ENCODE data around the gene UBE2E1. TPM values are rescaled to one million over a fixed set of nuclear protein-coding genes. Genes with fewer than 3 reads are reported as not detected.
A peak's percentile ranks its signal among the peaks of the same experiment; 100 is the strongest.

UBE2E1 gene
- total and polyA plus RNA-seq, 2 donors from 2014 or later, result 69.1 to 83.2 TPM

- intact Hi-C loops (cut with DNase I), result no loop called here
- H3K4me3 ChIP-seq (ENCODE audit: low read length in 3 of 3), result no peak overlapping the region
- no peak overlapping the region for H3K9ac ChIP-seq (ENCODE audit: low read length in 3 of 3)
- FAIRE-seq, result no peak
- H3K27me3 ChIP-seq (ENCODE audit: control insufficient read depth, insufficient read depth, low read length), result no peaks in the 10 kb centered on the region
- no peaks in the 10 kb centered on the region for H3K9me3 ChIP-seq (ENCODE audit: control insufficient read depth in 2 of 3, insufficient read depth in 1 of 3, low read length in 3 of 3)
- no peak for DNase-seq
- H3K4me1 ChIP-seq (ENCODE audit: control insufficient read depth in 2 of 3, insufficient read depth in 2 of 3, low read depth in 1 of 3, low read length in 3 of 3), result no peaks in the 10 kb centered on the region
- H3K36me3 ChIP-seq (ENCODE audit: control insufficient read depth in 2 of 3, insufficient read depth in 3 of 3, low read length in 3 of 3), result no peaks in the 10 kb centered on the region
- TF ChIP-seq CTCF (IDR thresholded peaks at IDR 0.05; ENCODE audit: borderline replicate concordance, extremely low read depth, insufficient read depth), result no peak
- H3K27ac ChIP-seq (ENCODE audit: low read depth in 2 of 2, low read length in 2 of 2), result no peak overlapping the region
These were observed 23.9 kb upstream of the UBE2E1 start for GRCh38 chr3:23781871-23782270.

- peak in 3 of 5 donors; percentile 27 to 72 (median 29) for DNase-seq
These were observed 20.6 kb upstream of the UBE2E1 start for GRCh38 chr3:23785097-23785645.

DNA sequence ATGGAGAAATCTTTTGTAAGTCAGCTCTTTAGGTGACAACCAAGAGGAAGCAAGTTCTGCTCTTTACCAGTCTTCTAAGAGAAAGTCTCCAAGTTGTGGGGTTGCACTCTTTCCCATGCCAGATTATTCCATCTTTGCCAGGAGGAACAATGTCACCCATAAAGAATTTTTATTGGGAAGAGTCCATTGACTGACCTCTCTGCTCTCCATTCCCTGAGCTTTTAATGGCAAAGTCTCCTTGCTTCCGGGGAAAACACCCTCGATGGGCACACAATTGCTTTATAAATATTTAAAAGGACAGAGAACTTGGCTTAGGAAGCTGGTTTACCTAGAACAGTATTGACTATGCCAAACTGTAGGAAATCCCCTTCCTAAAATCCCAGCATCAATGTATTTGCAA is 19.9 kb upstream of the UBE2E1 start:
- H3K9ac ChIP-seq (ENCODE audit: low read length in 3 of 3), result no peak overlapping the region
- no peak overlapping the region for H3K27ac ChIP-seq (ENCODE audit: low read depth in 2 of 2, low read length in 2 of 2)
- FAIRE-seq (no peak), DNase-seq (no peak)
- no peaks in the 10 kb centered on the region for H3K4me1 ChIP-seq (ENCODE audit: control insufficient read depth in 2 of 3, insufficient read depth in 2 of 3, low read depth in 1 of 3, low read length in 3 of 3)
- H3K4me3 ChIP-seq (ENCODE audit: low read length in 3 of 3), result no peak overlapping the region
- intact Hi-C loops (cut with DNase I), result no loop called here
- no peaks in the 10 kb centered on the region for H3K27me3 ChIP-seq (ENCODE audit: control insufficient read depth, insufficient read depth, low read length)
- no peaks in the 10 kb centered on the region for H3K9me3 ChIP-seq (ENCODE audit: control insufficient read depth in 2 of 3, insufficient read depth in 1 of 3, low read length in 3 of 3)
- no peaks in the 10 kb centered on the region for H3K36me3 ChIP-seq (ENCODE audit: control insufficient read depth in 2 of 3, insufficient read depth in 3 of 3, low read length in 3 of 3)
- no peak for TF ChIP-seq CTCF (IDR thresholded peaks at IDR 0.05; ENCODE audit: borderline replicate concordance, extremely low read depth, insufficient read depth)

More at GRCh38 chr3:23785097-23785645, 20.6 kb upstream of the UBE2E1 start:
- no peaks in the 10 kb centered on the region for H3K27me3 ChIP-seq (ENCODE audit: control insufficient read depth, insufficient read depth, low read length)
- H3K36me3 ChIP-seq (ENCODE audit: control insufficient read depth in 2 of 3, insufficient read depth in 3 of 3, low read length in 3 of 3), result no peaks in the 10 kb centered on the region
- H3K9ac ChIP-seq (ENCODE audit: low read length in 3 of 3), result no peak overlapping the region
- no peak overlapping the region for H3K27ac ChIP-seq (ENCODE audit: low read depth in 2 of 2, low read length in 2 of 2)
- intact Hi-C loops (cut with DNase I), result no loop called here
- no peak overlapping the region for H3K4me3 ChIP-seq (ENCODE audit: low read length in 3 of 3)
- FAIRE-seq, result no peak
- no peak for TF ChIP-seq CTCF (IDR thresholded peaks at IDR 0.05; ENCODE audit: borderline replicate concordance, extremely low read depth, insufficient read depth)
- H3K9me3 ChIP-seq (ENCODE audit: control insufficient read depth in 2 of 3, insufficient read depth in 1 of 3, low read length in 3 of 3), result no peaks in the 10 kb centered on the region
- no peaks in the 10 kb centered on the region for H3K4me1 ChIP-seq (ENCODE audit: control insufficient read depth in 2 of 3, insufficient read depth in 2 of 3, low read depth in 1 of 3, low read length in 3 of 3)

- Histone ChIP-seq H3K27ac (ENCODE audit: low read depth in 2 of 2, low read length in 2 of 2) (no peak overlapping the region), H3K4me1 (ENCODE audit: control insufficient read depth in 2 of 3, insufficient read depth in 2 of 3, low read depth in 1 of 3, low read length in 3 of 3) (no peaks in the 10 kb centered on the region), H3K4me3 (ENCODE audit: low read length in 3 of 3) (no peak overlapping the region), H3K36me3 (ENCODE audit: control insufficient read depth in 2 of 3, insufficient read depth in 3 of 3, low read length in 3 of 3) (no peaks in the 10 kb centered on the region), H3K9ac (ENCODE audit: low read length in 3 of 3) (no peak overlapping the region), H3K9me3 (ENCODE audit: control insufficient read depth in 2 of 3, insufficient read depth in 1 of 3, low read length in 3 of 3) (no peaks in the 10 kb centered on the region), H3K27me3 (ENCODE audit: control insufficient read depth, insufficient read depth, low read length) (no peaks in the 10 kb centered on the region)
- TF ChIP-seq CTCF (IDR thresholded peaks at IDR 0.05; ENCODE audit: borderline replicate concordance, extremely low read depth, insufficient read depth), result no peak
- DNase-seq (no peak), FAIRE-seq (no peak)
- intact Hi-C loops (cut with DNase I), result no loop called here
These were observed 14.1 kb upstream of the UBE2E1 start for GRCh38 chr3:23791678-23792077.

Measured in kidney (tissue), 14 donors.